HG02852 (cell line): ENCODE results near the gene SLC35D1.

Experiments used
- ATAC-seq: cut with Tn5 transposase; IDR thresholded peaks from one replicate; pipeline ENCODE4 v1.9.1; 2021; ENCODE audit warnings: mild to moderate bottlenecking, moderate library complexity; ENCODE audit not compliant: unreplicated experiment

The SLC35D1 gene

GRCh38 chr1:67044631-67045270 lies 9.2 kb downstream of the SLC35D1 start:
- no peak for ATAC-seq

GRCh38 chr1:67043366-67043765 lies 10.6 kb downstream of the SLC35D1 start:
- no peak for ATAC-seq

GRCh38 chr1:67041841-67042503 lies 12.0 kb downstream of the SLC35D1 start:
- no peak for ATAC-seq

- no peak for ATAC-seq
Measured at GRCh38 chr1:67040405-67040804, 13.5 kb downstream of the SLC35D1 start.

GRCh38 chr1:67031859-67032247 lies 22.1 kb downstream of the SLC35D1 start:
- no peak for ATAC-seq

GRCh38 chr1:67031121-67031858 lies 22.7 kb downstream of the SLC35D1 start:
- no peak for ATAC-seq

GRCh38 chr1:67029472-67029871 lies 24.5 kb downstream of the SLC35D1 start:
- ATAC-seq: no peak

- no peak for ATAC-seq
Measured at GRCh38 chr1:67020765-67021164, 33.2 kb downstream of the SLC35D1 start.

- no peak for ATAC-seq
Measured at GRCh38 chr1:67020304-67020703, 33.6 kb downstream of the SLC35D1 start.

- no peak for ATAC-seq
Measured at GRCh38 chr1:67019600-67020136, 34.3 kb downstream of the SLC35D1 start.

GRCh38 chr1:67019121-67019520 lies 34.8 kb downstream of the SLC35D1 start:
- ATAC-seq: no peak

- no peak for ATAC-seq
Measured at GRCh38 chr1:67018574-67018973, 35.4 kb downstream of the SLC35D1 start.

GRCh38 chr1:67013573-67013972 lies 40.4 kb downstream of the SLC35D1 start:
- no peak for ATAC-seq

GRCh38 chr1:67009792-67010191 lies 44.2 kb downstream of the SLC35D1 start:
- ATAC-seq: no peak

GRCh38 chr1:67005068-67005467 lies 48.9 kb downstream of the SLC35D1 start:
- no peak for ATAC-seq

GRCh38 chr1:67004176-67004575 lies 49.8 kb downstream of the SLC35D1 start:
- no peak for ATAC-seq

GRCh38 chr1:67001682-67002425 lies 52.1 kb downstream of the SLC35D1 start:
- ATAC-seq: no peak

GRCh38 chr1:66999640-67000400 lies 54.1 kb downstream of the SLC35D1 start:
- ATAC-seq: no peak

- no peak for ATAC-seq
Measured at GRCh38 chr1:66998972-66999371, 55.0 kb downstream of the SLC35D1 start.

GRCh38 chr1:66996018-66996682 lies 57.8 kb downstream of the SLC35D1 start:
- peak; percentile 76 for ATAC-seq
